Measurements from ENCODE around the gene RPUSD2. TPM values are rescaled to one million over a fixed set of nuclear protein-coding genes. Genes with fewer than 3 reads are reported as not detected.

Gene RPUSD2
- total and polyA plus RNA-seq, 2 experiments from 2014 or later: 22.0 to 25.5 TPM

DNA sequence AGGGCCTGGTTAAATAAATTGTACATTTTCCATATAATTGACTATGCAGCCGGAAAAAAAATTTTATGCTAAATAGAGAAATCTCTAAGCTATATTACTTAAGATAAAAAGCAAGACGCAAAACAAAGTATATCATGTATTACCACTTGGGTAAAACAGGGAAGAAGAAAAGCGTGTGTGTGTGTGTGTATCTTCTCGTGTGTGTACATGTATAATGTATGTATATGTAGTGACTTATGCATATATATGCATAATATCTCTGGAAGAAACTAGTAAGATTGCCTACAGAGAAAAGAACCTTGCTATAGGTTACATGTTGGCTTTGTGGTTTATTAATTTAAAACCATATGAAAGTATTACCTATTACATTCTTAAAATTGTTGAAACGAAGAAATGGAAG is 44.0 kb downstream of the RPUSD2 start:
- Histone ChIP-seq H3K4me3 (no peak overlapping the region), H4K20me1 (replicated peaks; ENCODE audit: insufficient read depth) (no peaks in the 10 kb centered on the region), H3K4me2 (no peak overlapping the region), H3K79me2 (replicated peaks; ENCODE audit: insufficient read depth) (no peaks in the 10 kb centered on the region), H3F3A (replicated peaks; ENCODE audit: low read depth) (no peaks in the 10 kb centered on the region), H3K9me2 (ENCODE audit: insufficient read depth) (no peaks in the 10 kb centered on the region), H3K27ac (ENCODE audit: low read depth) (no peak overlapping the region), H3K4me1 (ENCODE audit: insufficient read depth) (0 out of 2 replicates have a peak, but pooled peaks cover 2% of the 10 kb centered on the region), H2AFZ (no peak overlapping the region), H3K27me3 (ENCODE audit: insufficient read depth) (no peaks in the 10 kb centered on the region), H3K36me3 (ENCODE audit: insufficient read depth) (no peaks in the 10 kb centered on the region)
- TF ChIP-seq POLR2AphosphoS5 (IDR thresholded peaks at IDR 0.05; ENCODE audit: low read depth) (no peak), JUNB (IDR thresholded peaks at IDR 0.05; ENCODE audit: unreplicated experiment) (no peak), EZH2phosphoT487 (IDR thresholded peaks at IDR 0.05; ENCODE audit: unreplicated experiment) (no peak), STAT1 (IDR thresholded peaks at IDR 0.05; ENCODE audit: unreplicated experiment) (no peak), ZNF331 (CRISPR knock-in tag; IDR thresholded peaks at IDR 0.05; ENCODE audit: low read depth) (no peak), EZH2 (IDR thresholded peaks at IDR 0.05; ENCODE audit: low read depth, unreplicated experiment) (no peak)
- TF ChIP-seq, protein P1, sequence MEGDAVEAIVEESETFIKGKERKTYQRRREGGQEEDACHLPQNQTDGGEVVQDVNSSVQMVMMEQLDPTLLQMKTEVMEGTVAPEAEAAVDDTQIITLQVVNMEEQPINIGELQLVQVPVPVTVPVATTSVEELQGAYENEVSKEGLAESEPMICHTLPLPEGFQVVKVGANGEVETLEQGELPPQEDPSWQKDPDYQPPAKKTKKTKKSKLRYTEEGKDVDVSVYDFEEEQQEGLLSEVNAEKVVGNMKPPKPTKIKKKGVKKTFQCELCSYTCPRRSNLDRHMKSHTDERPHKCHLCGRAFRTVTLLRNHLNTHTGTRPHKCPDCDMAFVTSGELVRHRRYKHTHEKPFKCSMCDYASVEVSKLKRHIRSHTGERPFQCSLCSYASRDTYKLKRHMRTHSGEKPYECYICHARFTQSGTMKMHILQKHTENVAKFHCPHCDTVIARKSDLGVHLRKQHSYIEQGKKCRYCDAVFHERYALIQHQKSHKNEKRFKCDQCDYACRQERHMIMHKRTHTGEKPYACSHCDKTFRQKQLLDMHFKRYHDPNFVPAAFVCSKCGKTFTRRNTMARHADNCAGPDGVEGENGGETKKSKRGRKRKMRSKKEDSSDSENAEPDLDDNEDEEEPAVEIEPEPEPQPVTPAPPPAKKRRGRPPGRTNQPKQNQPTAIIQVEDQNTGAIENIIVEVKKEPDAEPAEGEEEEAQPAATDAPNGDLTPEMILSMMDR (conservative IDR thresholded peaks at IDR 0.05; ENCODE audit: low read depth in 2 of 2): no peak
- Mint-ChIP-seq H3K4me3 (no peak overlapping the region), H3K9me3 (no peaks in the 10 kb centered on the region), H3K27me3 (ENCODE audit: insufficient read depth, low read depth, poor library complexity) (no peaks in the 10 kb centered on the region), H3K4me1 (no peaks in the 10 kb centered on the region), H3K36me3 (ENCODE audit: low read depth) (peaks cover 4% of the 10 kb centered on the region; the same call in 2 of the 3 replicates), H3K27ac (no peak overlapping the region)
- ATAC-seq (no peak), DNase-seq (ENCODE audit: low spot score) (no peak)

DNA sequence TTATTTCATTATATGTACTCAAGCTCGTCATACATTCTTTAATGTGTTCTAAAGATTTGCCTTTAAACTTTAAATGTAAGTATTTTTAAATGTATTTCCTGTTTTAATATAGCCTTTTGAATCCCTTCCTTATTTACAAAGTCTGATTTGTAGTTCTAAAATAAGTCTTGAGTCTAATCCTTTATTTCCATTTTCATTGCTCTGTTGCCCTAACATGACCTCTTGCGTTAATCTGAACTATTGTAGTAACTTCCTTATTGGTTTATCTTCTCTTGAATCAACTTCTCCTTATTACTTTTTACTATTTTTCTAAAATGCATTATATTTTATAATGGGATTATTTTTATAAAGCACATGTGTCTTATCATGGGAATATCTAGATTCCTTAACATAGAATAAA is 48.9 kb downstream of the RPUSD2 start:
- peaks cover 12% of the 10 kb centered on the region; the same call in 1 of the 2 replicates for H3K36me3 ChIP-seq (ENCODE audit: insufficient read depth)
- no peak for TF ChIP-seq POLR2AphosphoS5 (IDR thresholded peaks at IDR 0.05; ENCODE audit: low read depth)
- TF ChIP-seq, protein P2, sequence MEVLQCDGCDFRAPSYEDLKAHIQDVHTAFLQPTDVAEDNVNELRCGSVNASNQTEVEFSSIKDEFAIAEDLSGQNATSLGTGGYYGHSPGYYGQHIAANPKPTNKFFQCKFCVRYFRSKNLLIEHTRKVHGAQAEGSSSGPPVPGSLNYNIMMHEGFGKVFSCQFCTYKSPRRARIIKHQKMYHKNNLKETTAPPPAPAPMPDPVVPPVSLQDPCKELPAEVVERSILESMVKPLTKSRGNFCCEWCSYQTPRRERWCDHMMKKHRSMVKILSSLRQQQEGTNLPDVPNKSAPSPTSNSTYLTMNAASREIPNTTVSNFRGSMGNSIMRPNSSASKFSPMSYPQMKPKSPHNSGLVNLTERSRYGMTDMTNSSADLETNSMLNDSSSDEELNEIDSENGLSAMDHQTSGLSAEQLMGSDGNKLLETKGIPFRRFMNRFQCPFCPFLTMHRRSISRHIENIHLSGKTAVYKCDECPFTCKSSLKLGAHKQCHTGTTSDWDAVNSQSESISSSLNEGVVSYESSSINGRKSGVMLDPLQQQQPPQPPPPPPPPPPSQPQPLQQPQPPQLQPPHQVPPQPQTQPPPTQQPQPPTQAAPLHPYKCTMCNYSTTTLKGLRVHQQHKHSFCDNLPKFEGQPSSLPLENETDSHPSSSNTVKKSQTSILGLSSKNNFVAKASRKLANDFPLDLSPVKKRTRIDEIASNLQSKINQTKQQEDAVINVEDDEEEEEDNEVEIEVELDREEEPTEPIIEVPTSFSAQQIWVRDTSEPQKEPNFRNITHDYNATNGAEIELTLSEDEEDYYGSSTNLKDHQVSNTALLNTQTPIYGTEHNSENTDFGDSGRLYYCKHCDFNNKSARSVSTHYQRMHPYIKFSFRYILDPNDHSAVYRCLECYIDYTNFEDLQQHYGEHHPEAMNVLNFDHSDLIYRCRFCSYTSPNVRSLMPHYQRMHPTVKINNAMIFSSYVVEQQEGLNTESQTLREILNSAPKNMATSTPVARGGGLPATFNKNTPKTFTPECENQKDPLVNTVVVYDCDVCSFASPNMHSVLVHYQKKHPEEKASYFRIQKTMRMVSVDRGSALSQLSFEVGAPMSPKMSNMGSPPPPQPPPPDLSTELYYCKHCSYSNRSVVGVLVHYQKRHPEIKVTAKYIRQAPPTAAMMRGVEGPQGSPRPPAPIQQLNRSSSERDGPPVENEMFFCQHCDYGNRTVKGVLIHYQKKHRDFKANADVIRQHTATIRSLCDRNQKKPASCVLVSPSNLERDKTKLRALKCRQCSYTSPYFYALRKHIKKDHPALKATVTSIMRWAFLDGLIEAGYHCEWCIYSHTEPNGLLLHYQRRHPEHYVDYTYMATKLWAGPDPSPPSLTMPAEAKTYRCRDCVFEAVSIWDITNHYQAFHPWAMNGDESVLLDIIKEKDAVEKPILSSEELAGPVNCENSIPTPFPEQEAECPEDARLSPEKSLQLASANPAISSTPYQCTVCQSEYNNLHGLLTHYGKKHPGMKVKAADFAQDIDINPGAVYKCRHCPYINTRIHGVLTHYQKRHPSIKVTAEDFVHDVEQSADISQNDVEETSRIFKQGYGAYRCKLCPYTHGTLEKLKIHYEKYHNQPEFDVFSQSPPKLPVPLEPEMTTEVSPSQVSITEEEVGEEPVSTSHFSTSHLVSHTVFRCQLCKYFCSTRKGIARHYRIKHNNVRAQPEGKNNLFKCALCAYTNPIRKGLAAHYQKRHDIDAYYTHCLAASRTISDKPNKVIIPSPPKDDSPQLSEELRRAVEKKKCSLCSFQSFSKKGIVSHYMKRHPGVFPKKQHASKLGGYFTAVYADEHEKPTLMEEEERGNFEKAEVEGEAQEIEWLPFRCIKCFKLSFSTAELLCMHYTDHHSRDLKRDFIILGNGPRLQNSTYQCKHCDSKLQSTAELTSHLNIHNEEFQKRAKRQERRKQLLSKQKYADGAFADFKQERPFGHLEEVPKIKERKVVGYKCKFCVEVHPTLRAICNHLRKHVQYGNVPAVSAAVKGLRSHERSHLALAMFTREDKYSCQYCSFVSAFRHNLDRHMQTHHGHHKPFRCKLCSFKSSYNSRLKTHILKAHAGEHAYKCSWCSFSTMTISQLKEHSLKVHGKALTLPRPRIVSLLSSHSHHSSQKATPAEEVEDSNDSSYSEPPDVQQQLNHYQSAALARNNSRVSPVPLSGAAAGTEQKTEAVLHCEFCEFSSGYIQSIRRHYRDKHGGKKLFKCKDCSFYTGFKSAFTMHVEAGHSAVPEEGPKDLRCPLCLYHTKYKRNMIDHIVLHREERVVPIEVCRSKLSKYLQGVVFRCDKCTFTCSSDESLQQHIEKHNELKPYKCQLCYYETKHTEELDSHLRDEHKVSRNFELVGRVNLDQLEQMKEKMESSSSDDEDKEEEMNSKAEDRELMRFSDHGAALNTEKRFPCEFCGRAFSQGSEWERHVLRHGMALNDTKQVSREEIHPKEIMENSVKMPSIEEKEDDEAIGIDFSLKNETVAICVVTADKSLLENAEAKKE (CRISPR knock-in tag; IDR thresholded peaks at IDR 0.05): no peak
- TF ChIP-seq, protein P1 (conservative IDR thresholded peaks at IDR 0.05; ENCODE audit: low read depth in 2 of 2): no peak
- TF ChIP-seq JUNB (IDR thresholded peaks at IDR 0.05; ENCODE audit: unreplicated experiment): no peak
- TF ChIP-seq ZNF331 (CRISPR knock-in tag; IDR thresholded peaks at IDR 0.05; ENCODE audit: low read depth): no peak
- no peak for TF ChIP-seq NANOG (IDR thresholded peaks at IDR 0.05; ENCODE audit: borderline replicate concordance)
- no peak for TF ChIP-seq CREB1 (CRISPR knock-in tag; IDR thresholded peaks at IDR 0.05; ENCODE audit: low read depth)
- ATAC-seq (no peak), DNase-seq (ENCODE audit: low spot score) (no peak)
- Mint-ChIP-seq H3K4me3 (no peak overlapping the region), H3K4me1 (peaks cover 5% of the 10 kb centered on the region; the same call in 1 of the 3 replicates), H3K27me3 (ENCODE audit: insufficient read depth, low read depth, poor library complexity) (no peaks in the 10 kb centered on the region), H3K27ac (no peak overlapping the region; the same call in 1 of the 2 replicates), H3K9me3 (no peaks in the 10 kb centered on the region), H3K36me3 (ENCODE audit: low read depth) (peaks cover 15% of the 10 kb centered on the region; the same call in 2 of the 3 replicates)
- H3K27ac ChIP-seq (ENCODE audit: low read depth): no peak overlapping the region
- H3K4me2 ChIP-seq: no peak overlapping the region
- no peak overlapping the region for H2AFZ ChIP-seq
- peaks cover 10% of the 10 kb centered on the region; the same call in 1 of the 2 replicates for H3K4me1 ChIP-seq (ENCODE audit: insufficient read depth)
- no peaks in the 10 kb centered on the region for H3K79me2 ChIP-seq (replicated peaks; ENCODE audit: insufficient read depth)
- H3K27me3 ChIP-seq (ENCODE audit: insufficient read depth): no peaks in the 10 kb centered on the region
- no peaks in the 10 kb centered on the region for H3K9me2 ChIP-seq (ENCODE audit: insufficient read depth)
- H4K20me1 ChIP-seq (replicated peaks; ENCODE audit: insufficient read depth): no peaks in the 10 kb centered on the region
- no peaks in the 10 kb centered on the region for H3F3A ChIP-seq (replicated peaks; ENCODE audit: low read depth)
- no peak overlapping the region for H3K4me3 ChIP-seq
